Rectal smooth muscle tissue (tissue), 1 donor: ENCODE results near the gene NFKBIE.

ENCODE experiments used
- H3K27ac ChIP-seq: one replicate; pipeline ENCODE4 v1.7.0; 2013; ENCODE audit warnings: low read depth, low read length, inconsistent platforms
- H3K27me3 ChIP-seq: one replicate; pipeline ENCODE4 v1.7.0; 2013; ENCODE audit warnings: low read length; ENCODE audit not compliant: control insufficient read depth, insufficient read depth
- H3K36me3 ChIP-seq: one replicate; pipeline ENCODE4 v1.7.0; 2013; ENCODE audit warnings: low read length; ENCODE audit not compliant: control insufficient read depth, insufficient read depth
- H3K4me1 ChIP-seq: one replicate; pipeline ENCODE4 v1.7.0; 2013; ENCODE audit warnings: low read length; ENCODE audit not compliant: control insufficient read depth, insufficient read depth
- H3K4me3 ChIP-seq: one replicate; pipeline ENCODE4 v1.7.0; 2013; ENCODE audit warnings: low read length
- H3K9ac ChIP-seq: one replicate; pipeline ENCODE4 v1.7.0; 2013; ENCODE audit warnings: low read length

NFKBIE gene

GRCh38 chr6:44258325-44258863, 7.0 kb downstream of the NFKBIE start:
- Histone ChIP-seq H3K27me3 (no peaks in the 10 kb centered on the region), H3K9ac (no peak overlapping the region), H3K27ac (no peak overlapping the region), H3K4me3 (no peak overlapping the region), H3K36me3 (peaks cover 25% of the 10 kb centered on the region), H3K4me1 (peaks cover 7% of the 10 kb centered on the region)

GRCh38 chr6:44257753-44258324, 7.5 kb downstream of the NFKBIE start:
- H3K9ac ChIP-seq: peak overlapping the region; percentile 69
- H3K36me3 ChIP-seq: peaks cover 30% of the 10 kb centered on the region
- H3K27ac ChIP-seq: peak overlapping the region; percentile 67
- H3K27me3 ChIP-seq: no peaks in the 10 kb centered on the region
- H3K4me3 ChIP-seq: peak overlapping the region; percentile 73
- peaks cover 6% of the 10 kb centered on the region for H3K4me1 ChIP-seq

GRCh38 chr6:44257025-44257752, 8.2 kb downstream of the NFKBIE start, which contains the start of gene SLC35B2:
Gene SLC35B2, minus strand, starts transcription at chr6:44257528. Its CDS starts 118 bp downstream, at chr6:44257410.
- peak within 1 kb of the TSS; percentile 75 for H3K27ac ChIP-seq
- H3K4me1 ChIP-seq: peaks cover 6% of the 10 kb centered on the region
- H3K36me3 ChIP-seq: peaks cover 33% of the 10 kb centered on the region
- H3K27me3 ChIP-seq: no peaks in the 10 kb centered on the region
- peak within 1 kb of the TSS; percentile 80 for H3K4me3 ChIP-seq
- peak within 1 kb of the TSS; percentile 69 for H3K9ac ChIP-seq

GRCh38 chr6:44256775-44257024, 8.7 kb downstream of the NFKBIE start:
- H3K4me3 ChIP-seq: peak overlapping the region; percentile 80
- no peaks in the 10 kb centered on the region for H3K27me3 ChIP-seq
- H3K36me3 ChIP-seq: peaks cover 38% of the 10 kb centered on the region
- H3K9ac ChIP-seq: peak overlapping the region; percentile 49
- peak overlapping the region; percentile 75 for H3K27ac ChIP-seq
- peaks cover 6% of the 10 kb centered on the region for H3K4me1 ChIP-seq

- H3K4me3 ChIP-seq: peak overlapping the region; percentile 80
- H3K9ac ChIP-seq: no peak overlapping the region
- H3K4me1 ChIP-seq: peaks cover 6% of the 10 kb centered on the region
- peaks cover 43% of the 10 kb centered on the region for H3K36me3 ChIP-seq
- no peaks in the 10 kb centered on the region for H3K27me3 ChIP-seq
- H3K27ac ChIP-seq: no peak overlapping the region
Observed at GRCh38 chr6:44255871-44256774, 9.2 kb downstream of the NFKBIE start.

- Histone ChIP-seq H3K4me1 (peaks cover 6% of the 10 kb centered on the region), H3K27me3 (no peaks in the 10 kb centered on the region), H3K27ac (no peak overlapping the region), H3K4me3 (no peak overlapping the region), H3K36me3 (peaks cover 51% of the 10 kb centered on the region), H3K9ac (no peak overlapping the region)
Observed at GRCh38 chr6:44255105-44255808, 10.1 kb downstream of the NFKBIE start.

- no peak overlapping the region for H3K9ac ChIP-seq
Observed at GRCh38 chr6:44254191-44255104, 10.9 kb downstream of the NFKBIE start.

GRCh38 chr6:44253307-44254101, 11.8 kb downstream of the NFKBIE start:
- no peak overlapping the region for H3K27ac ChIP-seq

More at GRCh38 chr6:44254191-44255104, 10.9 kb downstream of the NFKBIE start:
- H3K4me1 ChIP-seq: peaks cover 6% of the 10 kb centered on the region
- no peak overlapping the region for H3K4me3 ChIP-seq
- peaks cover 52% of the 10 kb centered on the region for H3K36me3 ChIP-seq
- H3K27me3 ChIP-seq: no peaks in the 10 kb centered on the region
- no peak overlapping the region for H3K27ac ChIP-seq

GRCh38 chr6:44251576-44252524, 13.5 kb downstream of the NFKBIE start:
- Histone ChIP-seq H3K4me1 (peaks cover 11% of the 10 kb centered on the region), H3K4me3 (no peak overlapping the region), H3K27me3 (no peaks in the 10 kb centered on the region), H3K27ac (no peak overlapping the region), H3K36me3 (peaks cover 62% of the 10 kb centered on the region), H3K9ac (no peak overlapping the region)

More at GRCh38 chr6:44253307-44254101, 11.8 kb downstream of the NFKBIE start:
- Histone ChIP-seq H3K27me3 (no peaks in the 10 kb centered on the region), H3K4me3 (no peak overlapping the region), H3K36me3 (peaks cover 61% of the 10 kb centered on the region), H3K4me1 (peaks cover 11% of the 10 kb centered on the region), H3K9ac (no peak overlapping the region)

- peaks cover 6% of the 10 kb centered on the region for H3K4me1 ChIP-seq
- H3K27ac ChIP-seq: no peak overlapping the region
- peaks cover 62% of the 10 kb centered on the region for H3K36me3 ChIP-seq
- no peak overlapping the region for H3K4me3 ChIP-seq
- no peak overlapping the region for H3K9ac ChIP-seq
- H3K27me3 ChIP-seq: no peaks in the 10 kb centered on the region
Observed at GRCh38 chr6:44250718-44251123, 14.6 kb downstream of the NFKBIE start.
